Lower leg skin (tissue), 4 donors: Measurements from ENCODE around the gene PHKG2. TPM values are rescaled to one million over a fixed set of nuclear protein-coding genes. Genes with fewer than 3 reads are reported as not detected.

Source experiments
- DNase-seq, 2 donors: peaks; one replicate each; pipeline ENCODE4 v3.0.0-alpha.2; 2019; ENCODE audit warnings: low spot score in 2 of 2
- H3K4me3 ChIP-seq: fragments of 200-600 bp; sonication (generic); 2 replicates; pipeline ENCODE4 v1.5.1; 2017; ENCODE audit warnings: mild to moderate bottlenecking, low read depth; ENCODE audit not compliant: poor library complexity, severe bottlenecking
- POLR2A ChIP-seq, 2 donors: fragments of 450-650 bp; IDR thresholded peaks; one replicate each; pipeline ENCODE4 v1.6.1; 2016 to 2017; ENCODE audit warnings: antibody characterized with exemption in 2 of 2, mild to moderate bottlenecking in 1 of 2, moderate library complexity in 1 of 2
- WGBS, 2 donors: methylation state at CpG; one replicate each; pipeline ENCODE4 v1.1.5; 2018; 5-methylcytosine and 5-hydroxymethylcytosine counted together
- intact Hi-C: fragments of 100-400 bp; cut with DNase I; formaldehyde crosslinking; loops from one replicate; pipeline ENCODE4 v1.15.0; 2023; ENCODE audit warnings: low total_unique reads
- total RNA-seq, 4 donors: library from RNA; depleted of rRNA; stranded (reverse); fragments of >200 nt; gene quantifications; one replicate each; pipeline ENCODE4 v1.1.0, GENCODE V29; 2016
- TF ChIP-seq, protein P1 (sequence below), 3 donors: fragments of 450-650 bp; IDR thresholded peaks; one replicate each; pipeline ENCODE4 v1.5.1; 2016; ENCODE audit warnings: antibody characterized with exemption in 3 of 3, mild to moderate bottlenecking in 3 of 3, moderate library complexity in 2 of 3

Gene PHKG2
- total RNA-seq, 4 donors from 2014 or later: 20.6 to 39.5 (median 31.5) TPM

DNA sequence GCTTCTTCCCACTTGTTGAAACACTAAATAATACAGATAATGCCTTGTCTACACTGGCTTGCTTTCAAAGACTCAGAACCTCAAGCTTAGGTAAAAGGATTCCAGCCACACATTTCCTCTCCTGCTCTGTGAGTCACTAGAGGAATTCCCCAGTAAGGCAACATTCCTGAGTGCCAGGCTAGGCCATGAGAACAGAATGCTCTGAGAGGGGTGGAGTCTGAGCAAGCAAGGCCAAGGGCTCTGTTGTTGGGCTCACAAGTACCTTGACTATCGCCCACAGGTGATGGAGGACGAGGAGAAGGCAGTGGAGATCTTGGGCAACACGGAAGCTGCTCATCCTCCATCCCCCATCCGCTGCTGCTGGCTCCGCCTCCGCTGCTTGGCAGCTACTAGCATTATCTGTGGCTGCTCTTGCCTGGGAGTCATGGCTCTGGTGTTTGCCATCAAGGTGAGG is 6.7 kb upstream of the PHKG2 start:
- 49 to 65% methylated on average over 6 of the region's 6 CpGs for WGBS, 2 donors
- intact Hi-C loops: no loop called here
- H3K4me3 ChIP-seq: no peak overlapping the region
- TF ChIP-seq, protein P1, sequence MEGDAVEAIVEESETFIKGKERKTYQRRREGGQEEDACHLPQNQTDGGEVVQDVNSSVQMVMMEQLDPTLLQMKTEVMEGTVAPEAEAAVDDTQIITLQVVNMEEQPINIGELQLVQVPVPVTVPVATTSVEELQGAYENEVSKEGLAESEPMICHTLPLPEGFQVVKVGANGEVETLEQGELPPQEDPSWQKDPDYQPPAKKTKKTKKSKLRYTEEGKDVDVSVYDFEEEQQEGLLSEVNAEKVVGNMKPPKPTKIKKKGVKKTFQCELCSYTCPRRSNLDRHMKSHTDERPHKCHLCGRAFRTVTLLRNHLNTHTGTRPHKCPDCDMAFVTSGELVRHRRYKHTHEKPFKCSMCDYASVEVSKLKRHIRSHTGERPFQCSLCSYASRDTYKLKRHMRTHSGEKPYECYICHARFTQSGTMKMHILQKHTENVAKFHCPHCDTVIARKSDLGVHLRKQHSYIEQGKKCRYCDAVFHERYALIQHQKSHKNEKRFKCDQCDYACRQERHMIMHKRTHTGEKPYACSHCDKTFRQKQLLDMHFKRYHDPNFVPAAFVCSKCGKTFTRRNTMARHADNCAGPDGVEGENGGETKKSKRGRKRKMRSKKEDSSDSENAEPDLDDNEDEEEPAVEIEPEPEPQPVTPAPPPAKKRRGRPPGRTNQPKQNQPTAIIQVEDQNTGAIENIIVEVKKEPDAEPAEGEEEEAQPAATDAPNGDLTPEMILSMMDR (IDR thresholded peaks at IDR 0.05): no peak
- no peak for TF ChIP-seq POLR2A (IDR thresholded peaks at IDR 0.05)
- peak in 1 of 2 donors; percentile 75 for DNase-seq

DNA sequence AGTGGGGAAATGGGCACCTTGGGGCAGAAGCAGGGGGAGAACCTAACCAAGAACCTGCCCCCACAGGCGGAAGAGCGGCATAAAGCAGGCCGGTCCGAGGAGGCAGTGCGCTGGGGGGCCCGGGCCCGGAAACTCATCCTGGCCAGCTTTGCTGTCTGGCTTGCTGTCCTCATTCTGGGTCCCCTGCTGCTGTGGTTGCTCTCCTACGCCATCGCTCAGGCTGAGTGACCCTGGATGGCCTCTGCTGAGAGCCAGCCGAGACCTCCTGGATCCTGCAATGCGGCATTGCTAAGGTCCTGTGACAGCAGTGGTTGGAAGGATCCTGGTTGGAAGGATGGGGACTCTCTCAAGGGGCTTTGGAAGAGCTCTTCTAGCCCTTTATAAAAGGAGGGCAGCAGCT is 4.5 kb upstream of the PHKG2 start:
- intact Hi-C loops: no loop called here
- TF ChIP-seq, protein P1 (IDR thresholded peaks at IDR 0.05): no peak
- TF ChIP-seq POLR2A (IDR thresholded peaks at IDR 0.05): no peak
- WGBS, 2 donors: 86 to 88% methylated on average over 11 of the region's 11 CpGs
- DNase-seq: no peak
- H3K4me3 ChIP-seq: no peak overlapping the region

DNA sequence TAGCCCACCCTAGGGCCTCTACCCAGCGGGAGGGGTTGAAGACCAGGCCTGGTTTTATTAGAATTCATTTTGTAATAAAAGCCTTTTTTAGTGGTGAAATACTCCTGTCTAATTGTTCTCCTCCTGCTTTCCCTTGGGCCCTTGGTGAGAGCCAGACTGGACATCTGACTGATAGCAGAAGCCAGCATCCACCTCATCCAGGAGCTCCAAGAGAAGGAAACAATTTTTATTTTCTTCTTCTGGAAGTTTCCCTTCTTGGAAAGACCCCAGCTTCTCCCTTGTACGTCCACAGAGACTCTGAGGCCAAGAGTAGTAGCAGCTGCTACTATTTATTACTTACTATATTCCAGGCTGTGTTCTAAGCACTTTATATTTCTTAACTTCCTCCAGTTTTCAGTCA is 4.0 kb upstream of the PHKG2 start:
- H3K4me3 ChIP-seq: no peak overlapping the region
- WGBS, 2 donors: 83 to 85% methylated on average over 2 of the region's 2 CpGs
- no peak for DNase-seq

DNA sequence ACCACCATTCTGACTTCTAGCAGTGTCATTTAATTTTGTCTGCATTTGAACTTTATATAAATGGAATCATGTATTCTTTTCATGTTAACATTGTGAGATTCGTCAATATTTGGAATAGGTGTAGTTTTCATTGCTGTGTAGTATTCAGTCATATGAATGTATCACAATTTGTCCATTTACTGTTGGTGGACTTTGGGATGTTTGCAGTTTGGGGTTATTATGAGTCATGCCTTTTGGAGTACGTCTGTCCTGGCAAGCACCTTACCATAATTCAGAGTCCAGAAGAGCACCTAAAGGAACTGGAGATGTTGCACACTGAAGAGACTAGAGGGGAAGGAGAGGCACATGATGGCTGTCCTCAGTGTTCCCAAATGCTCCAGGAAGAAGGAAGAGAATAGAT is 3.1 kb upstream of the PHKG2 start:
- TF ChIP-seq, protein P1 (IDR thresholded peaks at IDR 0.05): no peak
- no peak for DNase-seq
- H3K4me3 ChIP-seq: no peak overlapping the region
- intact Hi-C loops: no loop called here
- 68% methylated on average over 2 of the region's 2 CpGs for WGBS, 2 donors

More for the DNA sequence above, 4.0 kb upstream of the PHKG2 start:
- no peak for TF ChIP-seq POLR2A (IDR thresholded peaks at IDR 0.05)
- TF ChIP-seq, protein P1 (IDR thresholded peaks at IDR 0.05): no peak
- intact Hi-C loops: no loop called here

DNA sequence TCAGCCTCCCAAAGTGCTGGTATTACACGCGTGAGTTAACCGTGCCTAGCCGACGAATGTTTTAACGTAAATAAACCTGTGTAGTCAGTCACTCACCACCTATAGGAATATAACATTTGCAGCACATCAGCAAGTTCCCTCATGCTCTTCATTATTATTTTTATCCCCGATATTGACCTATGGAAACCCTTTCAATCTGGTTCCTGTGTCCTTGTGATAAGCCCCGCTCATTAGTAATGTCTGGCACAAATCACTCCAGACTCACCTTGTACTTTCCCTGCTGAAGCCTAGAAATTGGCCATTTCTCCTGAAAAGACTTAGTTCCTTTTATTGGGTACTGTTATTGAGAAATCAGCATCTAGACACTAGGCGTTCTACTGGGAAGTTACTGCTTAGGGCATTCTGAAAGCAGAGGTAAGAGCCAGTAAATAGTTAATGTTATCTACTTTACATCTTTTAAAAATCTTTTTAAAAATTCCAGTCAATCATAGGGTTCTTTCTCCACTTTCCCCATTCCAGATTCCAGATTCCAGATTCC is 1.5 kb upstream of the PHKG2 start:
- TF ChIP-seq, protein P1 (IDR thresholded peaks at IDR 0.05): no peak
- no peak for TF ChIP-seq POLR2A (IDR thresholded peaks at IDR 0.05)
- intact Hi-C loops: no loop called here
- WGBS, 2 donors: 87 to 89% methylated on average over 9 of the region's 9 CpGs
- no peak overlapping the region for H3K4me3 ChIP-seq
- DNase-seq: no peak

DNA sequence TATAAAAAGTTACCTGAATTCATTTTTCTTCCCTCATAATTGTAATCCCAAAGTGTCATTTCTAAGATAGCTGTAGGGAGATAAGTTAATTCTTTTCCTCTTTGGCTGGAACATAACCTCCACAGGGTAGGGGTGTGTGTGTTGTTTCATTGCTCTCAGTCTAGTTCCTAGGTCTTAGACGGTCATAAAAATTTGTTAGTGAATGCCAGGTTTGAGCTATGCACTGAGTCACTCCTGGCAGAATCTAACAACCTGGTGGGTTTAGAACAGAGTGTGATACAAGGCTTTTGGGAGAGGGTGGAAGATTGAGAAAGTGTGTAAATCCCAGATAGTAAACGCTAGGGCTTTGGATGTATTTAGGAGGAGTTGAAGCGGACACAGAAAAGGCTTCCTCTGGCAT is 894 bp upstream of the PHKG2 start:
- DNase-seq: no peak
- WGBS, 2 donors: 31 to 33% methylated on average over 3 of the region's 3 CpGs
- TF ChIP-seq, protein P1 (IDR thresholded peaks at IDR 0.05): no peak
- TF ChIP-seq POLR2A (IDR thresholded peaks at IDR 0.05): no peak
- intact Hi-C loops: no loop called here
- H3K4me3 ChIP-seq: no peak overlapping the region
